NCI-H1092 treated with DMSO at 0.1 percent for 48 hours (cell line): Measurements from ENCODE around the gene ARL10.

ENCODE experiments used
- DNase-seq: peaks from one replicate; lab custom pipeline; 2025; lab: John Stamatoyannopoulos, UW

Gene ARL10

GRCh38 chr5:176361437-176362232, 3.7 kb upstream of the ARL10 start, which contains the start of gene KIAA1191:
TSS of gene KIAA1191 (minus strand) at chr5:176361764. CDS start at chr5:176359508, 2,256 bp downstream.
- DNase-seq, result peak; percentile 83

- no peak for DNase-seq
Measured at GRCh38 chr5:176362233-176362490, 3.1 kb upstream of the ARL10 start.

GRCh38 chr5:176364765-176365350, 429 bp upstream of the ARL10 start:
- DNase-seq, result no peak

DNA sequence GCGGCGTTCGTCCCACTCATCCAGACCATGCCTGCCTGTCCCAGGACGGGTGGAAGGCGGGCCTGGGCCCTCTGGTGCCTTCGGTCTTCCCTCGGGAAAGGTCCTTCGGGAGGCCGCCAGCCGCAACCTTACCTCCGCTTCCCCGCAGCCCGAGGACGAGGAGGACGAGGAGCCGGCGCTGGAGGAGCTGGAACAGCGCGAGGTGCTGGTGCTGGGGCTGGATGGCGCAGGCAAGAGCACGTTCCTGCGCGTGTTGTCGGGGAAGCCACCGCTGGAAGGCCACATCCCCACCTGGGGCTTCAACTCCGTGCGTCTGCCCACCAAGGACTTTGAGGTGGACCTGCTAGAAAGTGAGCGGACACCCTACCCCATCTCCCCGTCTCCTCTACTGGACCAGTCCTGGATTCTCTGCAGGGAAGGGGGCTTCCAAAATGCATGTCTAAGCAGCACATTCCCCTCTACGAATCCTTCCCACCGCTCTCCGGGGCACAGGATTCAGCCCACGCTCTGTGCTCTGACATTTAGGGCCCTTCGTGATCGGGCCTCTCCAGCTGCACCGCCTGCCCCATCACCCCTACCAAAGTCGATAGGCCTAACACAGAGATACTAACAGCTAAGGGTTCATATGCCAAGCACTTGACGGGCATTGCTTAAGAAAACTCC, 1.1 kb downstream of the ARL10 start:
- no peak for DNase-seq

DNA sequence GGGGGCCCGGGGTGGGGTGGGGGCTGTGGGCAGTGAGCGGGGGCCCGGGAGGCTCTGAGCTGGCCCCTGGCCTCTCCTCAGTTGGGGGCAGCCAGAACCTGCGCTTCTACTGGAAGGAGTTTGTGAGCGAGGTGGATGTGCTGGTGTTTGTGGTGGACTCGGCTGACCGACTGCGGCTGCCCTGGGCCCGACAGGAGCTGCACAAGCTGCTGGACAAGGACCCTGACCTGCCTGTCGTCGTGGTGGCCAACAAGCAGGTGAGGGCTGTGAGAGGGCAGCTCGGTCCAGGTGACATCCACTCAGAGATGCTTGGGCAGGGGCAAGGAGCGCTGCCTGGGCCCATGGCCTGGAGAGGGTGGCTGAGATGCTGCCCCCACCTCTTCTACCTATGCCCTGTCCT, 3.4 kb downstream of the ARL10 start:
- no peak for DNase-seq

- DNase-seq, result no peak
Measured at GRCh38 chr5:176369934-176370711, 4.8 kb downstream of the ARL10 start.

DNA sequence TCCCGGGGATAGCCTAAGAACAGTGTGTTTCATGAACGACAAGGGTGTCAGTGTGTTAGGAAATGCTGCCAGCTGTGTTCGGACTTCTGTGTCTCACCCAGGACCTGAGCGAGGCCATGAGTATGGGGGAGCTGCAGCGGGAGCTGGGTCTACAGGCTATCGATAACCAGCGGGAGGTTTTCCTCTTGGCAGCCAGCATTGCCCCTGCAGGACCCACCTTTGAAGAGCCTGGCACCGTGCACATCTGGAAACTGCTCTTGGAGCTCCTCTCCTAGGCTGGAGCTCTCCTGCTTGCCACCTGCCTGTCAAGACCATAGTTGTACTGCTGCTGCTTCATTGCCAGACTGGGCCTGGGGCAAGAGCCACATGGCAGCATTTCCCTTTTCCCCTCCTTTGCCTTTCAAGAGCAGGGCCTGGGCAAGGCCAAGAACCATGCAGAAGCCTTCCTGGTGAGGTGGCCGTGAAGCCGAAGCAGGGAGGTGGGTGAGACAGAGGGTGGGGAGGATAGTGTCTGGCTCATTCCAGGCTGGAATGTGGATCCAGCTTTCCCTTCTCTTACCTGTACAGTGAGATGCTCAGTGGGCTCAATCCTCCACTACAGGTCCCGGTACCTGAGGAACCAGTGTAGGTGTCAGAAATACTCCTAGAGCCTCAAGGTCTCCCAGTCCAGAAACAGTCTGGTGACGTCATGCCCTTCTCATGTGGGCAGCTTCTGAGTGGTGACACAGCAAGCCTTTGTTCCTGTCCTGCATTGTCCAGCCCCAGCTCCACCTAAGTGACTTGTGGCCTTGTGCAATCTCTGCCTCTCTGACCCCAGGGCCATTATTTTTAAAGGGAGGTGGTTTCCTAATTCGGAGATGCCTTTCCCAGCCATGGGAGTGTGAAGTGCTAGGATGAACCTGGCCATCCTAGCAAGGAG, 6.6 kb downstream of the ARL10 start:
- DNase-seq, result no peak

GRCh38 chr5:176373100-176373818, 8.0 kb downstream of the ARL10 start:
- DNase-seq, result no peak

- DNase-seq, result no peak
Measured at GRCh38 chr5:176379881-176380280, 14.6 kb downstream of the ARL10 start.

- no peak for DNase-seq
Measured at GRCh38 chr5:176381423-176381822, 16.1 kb downstream of the ARL10 start.

- no peak for DNase-seq
Measured at GRCh38 chr5:176381979-176382378, 16.7 kb downstream of the ARL10 start.

DNA sequence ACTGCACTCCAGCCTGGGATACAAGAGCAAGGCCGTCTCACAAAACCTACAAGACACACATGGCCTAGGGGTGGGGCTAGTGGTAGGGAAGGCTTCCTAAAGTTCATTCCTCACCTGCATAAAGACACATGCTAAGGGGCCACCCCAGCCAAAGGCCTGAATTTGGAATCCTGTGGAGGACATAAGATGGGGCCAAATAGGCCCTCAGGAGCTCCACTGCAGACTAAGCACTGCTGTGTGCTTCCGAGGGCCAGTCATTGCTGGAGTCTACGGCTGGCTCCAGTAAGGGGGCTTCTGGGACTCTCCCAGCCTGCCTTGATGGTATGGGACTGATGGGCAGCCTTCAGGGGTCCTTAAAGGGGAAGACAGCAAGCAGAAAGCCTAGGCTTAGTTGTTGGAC, 17.4 kb downstream of the ARL10 start:
- DNase-seq, result no peak

DNA sequence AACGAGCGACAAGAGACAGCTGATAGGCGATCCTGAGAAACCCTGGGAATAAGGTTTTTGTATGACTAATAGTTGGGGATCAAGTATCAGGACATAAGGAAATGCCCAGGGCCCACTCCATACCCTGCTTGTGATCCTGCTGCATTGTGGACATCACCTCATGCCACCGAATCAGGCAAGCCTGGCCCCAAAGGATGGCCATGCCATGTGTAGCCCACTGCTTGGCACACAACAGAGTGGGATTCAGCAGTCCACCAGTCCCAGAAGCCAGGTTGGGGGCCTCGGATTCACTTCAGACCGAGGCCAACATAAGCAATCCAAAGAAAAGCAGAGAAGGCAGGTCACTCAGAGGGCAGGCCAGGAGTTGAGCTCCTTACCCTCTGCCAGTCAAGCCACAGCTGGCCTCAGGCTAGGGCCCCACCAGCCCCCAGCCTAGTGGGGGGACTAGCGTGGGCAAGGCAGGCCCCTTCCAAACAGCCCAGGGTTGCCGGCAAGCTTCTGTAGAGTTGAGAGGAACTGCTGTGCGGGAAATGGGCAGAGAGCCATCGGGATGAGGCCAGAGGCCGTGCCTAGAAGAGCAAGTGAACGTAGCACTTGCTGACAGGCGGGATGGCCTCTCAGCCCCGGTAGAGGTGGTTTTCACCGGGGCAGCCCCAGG, 18.1 kb downstream of the ARL10 start:
- no peak for DNase-seq

GRCh38 chr5:176383961-176384360, 18.7 kb downstream of the ARL10 start:
- no peak for DNase-seq

DNA sequence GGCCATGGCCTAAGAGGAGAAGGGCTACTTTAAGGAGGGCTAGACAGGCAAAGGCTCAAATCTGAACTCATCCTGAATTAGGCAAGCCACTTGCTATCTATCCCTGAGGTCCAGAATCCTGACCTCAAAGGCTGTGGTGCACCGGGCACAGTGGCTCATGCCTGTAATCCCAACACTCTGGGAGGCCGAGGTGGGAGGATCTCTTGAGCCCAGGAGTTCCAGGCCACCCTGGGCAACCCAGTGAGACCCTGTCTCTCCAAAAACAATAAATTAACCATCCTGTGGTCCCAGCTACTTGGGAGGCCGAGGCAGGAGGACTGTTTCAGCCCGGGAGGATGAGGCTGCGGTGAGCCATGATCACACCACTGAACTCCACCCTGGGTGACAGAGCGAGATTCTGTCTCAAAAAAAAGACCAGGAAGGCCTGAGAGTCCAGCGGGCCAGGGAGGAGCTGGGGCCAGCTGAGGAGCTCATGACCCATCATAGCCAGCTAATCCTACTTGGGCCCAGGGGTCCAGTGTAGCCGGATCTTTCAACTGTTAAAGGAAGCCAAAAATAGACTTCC, 19.2 kb downstream of the ARL10 start:
- DNase-seq, result no peak

- DNase-seq, result no peak
Measured at GRCh38 chr5:176384991-176385390, 19.7 kb downstream of the ARL10 start.

- no peak for DNase-seq
Measured at GRCh38 chr5:176386491-176386890, 21.2 kb downstream of the ARL10 start.

GRCh38 chr5:176387384-176387925, 22.2 kb downstream of the ARL10 start:
- no peak for DNase-seq

- no peak for DNase-seq
Measured at GRCh38 chr5:176388003-176388443, 22.7 kb downstream of the ARL10 start.
